BE2C (cell line): ENCODE measurements around the gene HS6ST3.
"Not testable (repeated sequence)": the region's sequence is repeated elsewhere in the genome, so short reads cannot be mapped to it uniquely, and the experiment has no call there.

Experiments used
- DNase-seq: peaks from one replicate; pipeline ENCODE4 v3.0.0-alpha.2; 2020
- H3K27me3 ChIP-seq: fragments of 250-450 bp; sonication (Bioruptor Pico); 2 replicates; pipeline ENCODE4 v1.5.1; 2020; ENCODE audit warnings: mild to moderate bottlenecking
- H3K36me3 ChIP-seq: fragments of 250-450 bp; sonication (Bioruptor Pico); 2 replicates; pipeline ENCODE4 v1.5.1; 2020; ENCODE audit warnings: mild to moderate bottlenecking
- H3K4me1 ChIP-seq: fragments of 250-450 bp; sonication (Bioruptor Pico); 2 replicates; pipeline ENCODE4 v1.5.1; 2020
- H3K4me3 ChIP-seq: 2 replicates; pipeline ENCODE4 v1.5.1; 2011; ENCODE audit warnings: low read depth, low read length
- H3K9me3 ChIP-seq: fragments of 250-450 bp; sonication (Bioruptor Pico); 2 replicates; pipeline ENCODE4 v1.5.1; 2020
- CTCF ChIP-seq: IDR thresholded peaks from 2 replicates; pipeline ENCODE4 v1.5.1; 2012; ENCODE audit warnings: mild to moderate bottlenecking, low read depth, low read length

HS6ST3 gene

DNA sequence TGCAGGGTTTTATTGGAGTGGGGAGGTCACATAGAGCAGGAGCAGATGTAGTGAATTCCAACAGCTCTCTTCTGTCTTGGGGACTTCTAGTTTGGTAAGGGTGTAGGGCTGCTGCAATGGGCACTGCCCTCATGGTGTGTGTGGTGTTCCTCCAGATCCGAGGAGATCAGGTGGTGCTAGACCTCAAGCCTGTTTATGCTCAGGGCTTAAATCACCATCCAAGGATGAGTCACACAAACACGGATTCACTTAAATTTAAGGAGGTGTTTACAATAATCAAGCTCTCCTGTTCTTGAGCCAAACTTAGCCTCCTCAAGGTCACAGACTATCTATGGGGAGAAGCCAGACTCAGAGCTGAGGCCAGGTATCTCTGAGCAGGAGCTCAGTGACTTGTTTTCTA is 23.0 kb downstream of the HS6ST3 start:
- H3K36me3 ChIP-seq, result no peaks in the 10 kb centered on the region; the same call in 1 of the 2 replicates
- TF ChIP-seq CTCF, result no peak
- H3K4me3 ChIP-seq, result no peak overlapping the region
- H3K27me3 ChIP-seq, result no peaks in the 10 kb centered on the region
- peaks cover 4% of the 10 kb centered on the region for H3K4me1 ChIP-seq
- H3K9me3 ChIP-seq, result no peaks in the 10 kb centered on the region; the same call in 1 of the 2 replicates
- DNase-seq, result no peak

DNA sequence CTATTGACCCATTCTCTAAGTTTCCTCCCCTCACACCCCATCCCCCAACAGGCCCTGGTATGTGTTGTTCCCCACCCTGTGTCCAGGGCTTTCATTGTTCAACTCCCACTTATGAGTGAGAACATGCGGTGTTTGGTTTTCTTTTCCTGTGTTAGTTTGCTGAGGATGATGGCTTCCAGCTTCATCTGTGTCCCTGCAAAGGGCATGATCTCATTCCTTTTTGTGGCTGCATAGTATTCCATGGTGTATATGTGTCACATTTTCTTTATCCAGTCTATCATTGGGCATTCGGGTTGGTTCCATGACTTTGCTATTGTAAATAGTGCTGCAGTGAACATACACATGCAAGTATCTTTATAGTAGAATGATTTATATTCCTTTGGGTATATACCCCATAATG is 25.5 kb downstream of the HS6ST3 start:
- H3K4me3 ChIP-seq, H3K27me3 ChIP-seq, DNase-seq, H3K9me3 ChIP-seq, H3K36me3 ChIP-seq: not testable (repeated sequence)
- peaks cover 15% of the 10 kb centered on the region for H3K4me1 ChIP-seq

DNA sequence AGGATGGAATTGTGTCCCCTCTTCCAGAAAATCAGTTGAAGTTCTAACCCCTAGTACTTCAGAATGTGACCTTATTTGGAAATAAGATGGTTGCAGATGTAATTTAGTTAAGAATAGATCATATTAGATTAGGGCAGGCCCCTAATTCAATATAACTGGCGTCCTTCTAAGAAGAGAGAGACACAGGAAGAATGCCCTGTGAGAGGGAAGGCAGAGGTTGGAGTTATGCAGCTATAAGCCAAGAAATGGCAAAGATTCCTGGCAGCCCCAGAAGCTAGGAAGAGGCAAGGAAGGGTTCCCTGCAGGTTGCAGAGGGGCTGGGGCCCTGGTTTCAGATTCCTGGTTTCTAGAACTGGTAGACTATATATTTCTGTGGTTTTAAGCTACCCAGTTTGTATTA is 30.0 kb downstream of the HS6ST3 start:
- H3K36me3 ChIP-seq, result no peaks in the 10 kb centered on the region; the same call in 1 of the 2 replicates
- DNase-seq, result no peak
- no peak overlapping the region for H3K4me3 ChIP-seq
- no peak for TF ChIP-seq CTCF
- no peaks in the 10 kb centered on the region for H3K27me3 ChIP-seq
- H3K9me3 ChIP-seq, result no peaks in the 10 kb centered on the region; the same call in 1 of the 2 replicates
- peaks cover 16% of the 10 kb centered on the region for H3K4me1 ChIP-seq

DNA sequence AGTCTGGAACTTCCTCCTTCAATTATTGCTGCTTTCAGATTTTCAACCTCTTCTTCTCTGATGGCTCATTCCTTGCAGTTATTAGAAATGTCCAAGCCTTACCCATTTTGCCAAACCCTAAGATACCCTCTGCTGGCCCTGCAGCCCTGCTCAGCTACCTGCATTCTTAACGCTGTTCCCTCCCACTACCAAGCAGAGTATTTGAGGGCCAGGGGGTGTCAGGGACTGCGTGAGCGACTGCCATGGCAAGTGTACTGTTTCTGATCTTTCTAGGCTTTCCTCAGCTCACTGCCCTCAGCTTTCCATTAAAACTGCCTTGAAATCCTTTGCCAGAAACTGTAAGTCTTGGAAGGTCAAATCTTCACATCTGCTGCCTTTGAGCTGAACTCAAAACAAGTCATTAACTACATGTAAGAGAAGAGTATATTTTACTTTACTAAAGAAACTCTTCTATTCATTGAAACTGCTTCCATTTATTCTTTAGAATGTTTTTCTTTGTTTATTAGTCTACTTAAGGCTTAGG is 41.0 kb downstream of the HS6ST3 start:
- Histone ChIP-seq H3K36me3 (no peaks in the 10 kb centered on the region), H3K4me1 (peaks cover 19% of the 10 kb centered on the region), H3K27me3 (no peaks in the 10 kb centered on the region), H3K4me3 (no peak overlapping the region), H3K9me3 (no peaks in the 10 kb centered on the region; the same call in 1 of the 2 replicates)
- TF ChIP-seq CTCF, result no peak
- DNase-seq, result no peak

GRCh38 chr13:96141032-96141431 is 51.1 kb downstream of the HS6ST3 start:
- H3K27me3 ChIP-seq, result no peaks in the 10 kb centered on the region
- no peak for DNase-seq
- TF ChIP-seq CTCF, result peak; percentile 43
- H3K4me1 ChIP-seq, result peaks cover 10% of the 10 kb centered on the region
- no peaks in the 10 kb centered on the region for H3K36me3 ChIP-seq
- no peaks in the 10 kb centered on the region for H3K9me3 ChIP-seq
- no peak overlapping the region for H3K4me3 ChIP-seq

DNA sequence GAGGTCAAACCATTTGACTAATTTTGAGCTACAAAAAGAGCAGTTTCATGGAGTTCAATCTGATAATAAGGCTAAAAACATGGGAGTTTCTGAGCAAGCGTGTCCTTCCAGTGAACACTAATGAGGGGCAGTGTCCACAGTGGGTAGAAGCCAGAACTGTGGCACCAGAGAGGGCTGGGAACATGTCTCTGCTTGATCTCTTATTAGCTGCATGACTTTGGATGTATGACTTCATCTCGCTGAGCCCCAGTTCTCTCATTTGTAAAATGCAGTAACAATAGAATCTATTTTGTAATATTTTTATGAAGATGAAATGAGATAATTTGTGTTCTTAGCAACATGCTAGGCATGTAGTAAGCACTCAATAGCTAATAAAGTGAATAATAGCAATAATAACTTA is 69.8 kb downstream of the HS6ST3 start:
- Histone ChIP-seq H3K4me1 (no peaks in the 10 kb centered on the region), H3K4me3 (no peak overlapping the region), H3K36me3 (no peaks in the 10 kb centered on the region), H3K9me3 (no peaks in the 10 kb centered on the region), H3K27me3 (no peaks in the 10 kb centered on the region)
- DNase-seq, result no peak
- TF ChIP-seq CTCF, result no peak

DNA sequence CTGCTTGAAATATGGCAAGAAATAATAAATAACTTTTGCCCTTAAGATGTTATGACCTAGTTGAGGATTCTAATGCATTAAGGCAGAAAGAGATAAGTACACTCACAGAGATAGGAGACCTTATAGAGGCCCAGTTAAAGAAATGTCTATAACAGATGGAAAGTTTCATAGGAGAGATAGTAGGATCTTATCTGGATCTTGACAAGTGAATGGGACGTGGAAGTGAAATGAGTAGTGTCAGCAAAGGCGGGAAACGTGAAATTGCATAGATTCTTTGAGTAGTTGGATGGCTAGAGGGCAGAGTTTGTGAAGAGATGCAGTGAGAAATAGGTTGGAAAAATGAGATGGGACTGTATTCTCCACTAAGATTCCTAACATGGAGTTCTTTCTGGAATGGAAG is 71.2 kb downstream of the HS6ST3 start:
- Histone ChIP-seq H3K36me3 (no peaks in the 10 kb centered on the region), H3K27me3 (no peaks in the 10 kb centered on the region), H3K9me3 (no peaks in the 10 kb centered on the region), H3K4me3 (no peak overlapping the region), H3K4me1 (no peaks in the 10 kb centered on the region)
- no peak for DNase-seq
- TF ChIP-seq CTCF, result no peak
